SK-N-SH (cell line): Measurements from ENCODE around the gene KCNJ15.

Experiments used
- CTCF ChIP-seq: fragments of 200-600 bp; sonication (generic); IDR thresholded peaks from 2 replicates; pipeline ENCODE4 v1.6.1; 2017; ENCODE audit warnings: antibody characterized with exemption, mild to moderate bottlenecking, moderate library complexity
- GABPA ChIP-seq: IDR thresholded peaks from 2 replicates; pipeline ENCODE4 v1.4.0; 2012; ENCODE audit warnings: low read depth, mild to moderate bottlenecking
- JUND ChIP-seq: IDR thresholded peaks from 2 replicates; pipeline ENCODE4 v1.4.0; 2012
- POLR2AphosphoS5 ChIP-seq: IDR thresholded peaks from 2 replicates; pipeline ENCODE4 v1.6.1; 2012; ENCODE audit warnings: low read depth, low read length

GRCh38 chr21:38355992-38356781 lies 99.4 kb downstream of the KCNJ15 start:
- peak; percentile 97 for TF ChIP-seq CTCF
- TF ChIP-seq GABPA = no peak
- TF ChIP-seq JUND = no peak
- TF ChIP-seq POLR2AphosphoS5 = no peak
